GM18867 (cell line): ENCODE results near the gene ACTG2.

ENCODE experiments used
- ATAC-seq: cut with Tn5 transposase; IDR thresholded peaks from one replicate; pipeline ENCODE4 v1.9.1; 2021; ENCODE audit warnings: mild to moderate bottlenecking, moderate library complexity; ENCODE audit not compliant: unreplicated experiment

The ACTG2 gene

DNA sequence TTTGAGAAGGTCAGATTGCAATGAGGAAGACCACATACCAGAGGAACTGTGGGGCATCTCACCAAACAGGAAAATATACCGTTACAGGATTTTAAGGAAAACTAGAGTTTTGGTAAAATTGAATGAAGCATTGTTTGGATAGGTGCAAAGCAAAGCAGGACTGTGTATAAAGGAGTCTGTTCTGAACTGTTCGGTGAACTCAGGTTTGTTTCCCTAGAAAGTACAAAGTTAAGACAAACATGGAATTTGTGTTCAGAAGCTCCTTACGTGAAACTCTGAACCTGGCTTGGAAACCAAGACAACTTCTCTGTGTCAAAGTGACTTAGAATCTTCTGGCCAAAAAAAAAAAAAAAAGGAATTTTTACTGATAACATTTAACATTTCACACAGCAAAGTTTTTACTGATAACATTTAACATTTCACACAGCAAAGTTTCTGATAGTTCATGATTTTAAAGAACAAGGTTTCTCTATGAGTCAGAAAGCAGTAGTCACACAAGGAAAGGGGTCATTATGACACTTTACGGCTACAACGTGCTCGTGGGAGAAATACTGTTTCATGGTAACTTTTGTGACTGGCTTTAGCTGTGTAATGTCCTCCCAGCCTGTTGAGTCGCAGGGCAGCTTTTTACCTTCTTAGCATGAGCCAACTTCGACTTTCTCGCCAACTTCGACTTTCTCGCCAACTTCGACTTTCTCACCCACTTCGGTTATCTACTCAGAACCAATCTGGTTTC, 70.7 kb downstream of the ACTG2 start:
- peak; percentile 55 for ATAC-seq

DNA sequence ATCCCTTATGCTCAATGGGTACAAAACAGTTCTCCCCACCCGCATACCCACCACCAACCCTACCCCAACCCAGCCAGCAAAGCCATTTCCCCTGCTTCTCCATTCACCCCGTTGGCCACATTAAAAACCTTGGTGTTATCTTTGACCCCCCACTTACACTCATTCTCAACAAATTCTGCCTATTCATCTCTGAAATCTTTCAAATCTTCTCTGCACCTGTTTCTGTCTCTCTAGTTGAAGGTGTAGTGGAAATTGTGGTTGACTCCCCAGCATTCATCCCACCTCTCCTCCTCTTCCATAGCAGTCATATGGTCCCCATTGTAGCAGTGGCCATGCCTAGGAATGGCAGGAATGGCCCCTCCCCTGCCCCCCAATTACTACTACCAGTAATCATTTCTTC, 71.4 kb downstream of the ACTG2 start:
- no peak for ATAC-seq

DNA sequence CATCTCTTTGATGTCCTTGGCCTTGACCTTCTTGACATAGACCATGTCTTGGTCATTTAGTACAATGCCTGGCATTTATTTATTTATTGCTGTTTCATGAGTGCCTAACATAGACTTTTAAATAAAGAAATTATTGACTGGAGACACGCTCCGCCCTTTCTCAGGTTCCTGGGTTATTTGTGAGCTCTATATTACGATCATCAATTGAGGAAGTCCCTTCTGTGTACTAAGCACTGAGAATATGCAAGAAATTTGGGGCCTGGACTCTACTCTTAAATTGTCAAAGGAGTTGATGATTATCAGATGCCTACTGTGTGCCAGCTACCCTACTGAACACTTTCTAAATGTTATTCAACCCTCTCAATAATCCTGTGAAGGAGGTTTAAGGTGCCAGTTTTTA, 72.2 kb downstream of the ACTG2 start:
- ATAC-seq: no peak

DNA sequence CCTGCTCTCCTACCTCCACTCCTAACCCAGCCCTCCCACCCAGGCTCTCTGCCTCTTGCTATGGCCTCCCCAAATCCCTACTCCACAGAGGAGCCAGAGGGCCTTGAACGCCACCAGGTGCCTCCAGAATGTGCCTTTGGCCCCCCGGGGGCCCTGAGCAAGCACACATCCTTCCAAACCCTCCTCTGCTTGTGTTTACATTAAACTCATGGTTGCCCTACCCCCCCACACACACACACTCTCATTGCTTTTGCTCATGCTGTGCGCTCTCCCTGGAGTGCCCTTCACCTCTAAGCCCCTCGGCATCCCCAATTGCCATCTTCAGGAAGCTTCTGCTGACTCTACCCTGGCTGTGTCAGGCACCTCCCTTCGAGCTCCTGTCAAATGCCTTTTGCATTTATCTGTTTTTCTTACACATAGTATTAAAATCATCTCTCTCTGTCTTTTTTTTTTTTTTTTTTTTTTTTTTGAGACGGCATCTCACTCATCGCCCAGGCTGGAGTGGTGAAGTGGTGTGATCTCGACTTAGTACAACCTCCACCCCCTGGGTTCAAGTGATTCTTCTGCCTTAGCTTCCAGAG, 75.6 kb downstream of the ACTG2 start:
- ATAC-seq: no peak

DNA sequence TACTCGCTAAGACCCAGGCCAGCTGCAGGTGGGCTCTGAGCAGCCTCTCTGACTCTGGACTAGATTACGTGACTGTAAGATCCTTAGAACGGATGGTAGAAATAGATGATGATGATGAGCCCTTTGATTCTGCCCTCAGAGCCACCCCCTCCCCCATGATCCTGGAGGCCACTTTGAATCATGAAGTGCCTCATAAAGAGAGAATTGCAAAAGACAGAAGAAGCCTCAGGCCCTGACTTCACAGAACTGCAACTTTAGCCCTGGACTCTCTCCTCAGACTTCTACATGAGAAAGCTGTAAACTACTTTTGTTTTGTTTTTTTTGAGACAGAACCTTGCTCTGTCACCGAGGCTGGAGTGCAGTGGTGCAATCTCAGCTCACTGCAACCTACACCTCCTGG, 76.5 kb downstream of the ACTG2 start:
- ATAC-seq: no peak
